ENCODE data around the gene LZTR1.
"Not testable (repeated sequence)": the region's sequence is repeated elsewhere in the genome, so short reads cannot be mapped to it uniquely, and the experiment has no call there.

The LZTR1 gene

GRCh38 chr22:21042978-21043859 is 61.1 kb downstream of the LZTR1 start:
- no peak for DNase-seq

- DNase-seq, result no peak
These were observed 61.9 kb downstream of the LZTR1 start for GRCh38 chr22:21043860-21044535.

DNA sequence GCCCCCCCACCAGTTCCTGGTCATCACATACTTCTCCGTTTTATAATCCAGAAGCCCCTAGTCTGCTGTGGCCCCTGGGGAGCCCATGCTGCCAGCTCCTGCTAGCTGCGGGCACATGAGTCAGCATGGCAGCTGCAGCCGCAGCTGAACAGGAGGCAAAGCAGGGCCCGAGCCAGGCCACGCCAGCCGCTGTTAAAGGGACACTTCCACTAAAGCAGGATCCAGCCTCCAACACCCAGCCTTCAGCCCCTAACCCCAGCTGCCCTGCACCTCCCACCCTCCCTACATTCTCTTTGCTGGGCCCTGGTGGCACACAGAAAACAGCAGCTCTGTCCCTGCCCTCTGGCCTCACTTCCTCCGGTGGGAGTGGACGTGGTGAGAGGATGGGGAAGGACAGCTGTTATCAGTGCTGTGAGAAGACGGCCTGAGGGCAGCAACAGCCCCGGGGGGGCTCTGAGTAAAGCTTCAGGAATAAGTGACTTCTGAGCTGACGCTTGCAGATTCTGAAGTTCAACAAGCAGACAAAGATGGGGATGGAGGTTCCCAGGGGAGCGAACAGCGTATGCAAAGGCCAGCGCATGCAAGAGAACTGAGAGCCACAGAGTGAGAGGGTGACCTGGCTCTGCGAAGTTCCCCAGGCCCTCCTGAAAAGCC is 63.0 kb downstream of the LZTR1 start:
- peak; percentile 35 for DNase-seq

DNA sequence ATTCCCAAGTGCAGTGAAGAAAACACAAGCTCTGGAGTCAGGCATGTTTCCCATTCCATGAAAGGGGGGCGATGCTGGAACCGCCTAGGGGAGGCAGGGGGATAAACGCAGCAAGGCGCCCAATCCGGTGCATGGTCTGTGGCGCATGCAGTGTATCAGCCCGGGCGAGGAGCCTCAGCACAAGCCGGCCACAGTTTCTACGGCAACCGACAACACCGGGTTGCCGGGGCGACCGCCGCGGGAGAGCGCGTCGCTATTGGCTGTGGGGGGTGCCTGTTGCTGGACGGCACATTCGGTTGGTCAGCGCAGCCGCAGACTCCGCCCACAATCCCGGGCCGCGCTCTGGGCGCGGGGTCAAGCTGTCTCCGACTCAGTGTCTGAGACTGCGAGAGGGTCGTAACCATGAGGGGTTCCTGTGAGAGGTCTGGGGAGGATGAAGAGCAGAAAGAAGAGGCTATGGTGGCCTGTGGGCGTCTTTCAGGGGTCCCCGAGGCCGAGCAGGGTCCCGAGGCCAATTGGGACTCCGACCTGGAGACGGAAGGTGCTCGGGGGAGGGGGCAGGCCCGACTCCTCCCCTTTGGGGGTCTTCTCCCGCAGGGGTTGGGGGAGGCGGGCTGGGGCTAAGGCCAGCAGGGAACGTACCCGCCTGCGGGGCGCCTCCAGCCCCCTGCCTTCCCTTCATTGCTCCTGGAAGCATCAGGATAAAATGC is 63.6 kb downstream of the LZTR1 start, which contains the start of gene LRRC74B:
Gene LRRC74B (plus strand): TSS at position 362 of the 710 bp plus-strand sequence. CDS start 41 bp downstream, at position 403.
- DNase-seq, result peak; percentile 58

DNA sequence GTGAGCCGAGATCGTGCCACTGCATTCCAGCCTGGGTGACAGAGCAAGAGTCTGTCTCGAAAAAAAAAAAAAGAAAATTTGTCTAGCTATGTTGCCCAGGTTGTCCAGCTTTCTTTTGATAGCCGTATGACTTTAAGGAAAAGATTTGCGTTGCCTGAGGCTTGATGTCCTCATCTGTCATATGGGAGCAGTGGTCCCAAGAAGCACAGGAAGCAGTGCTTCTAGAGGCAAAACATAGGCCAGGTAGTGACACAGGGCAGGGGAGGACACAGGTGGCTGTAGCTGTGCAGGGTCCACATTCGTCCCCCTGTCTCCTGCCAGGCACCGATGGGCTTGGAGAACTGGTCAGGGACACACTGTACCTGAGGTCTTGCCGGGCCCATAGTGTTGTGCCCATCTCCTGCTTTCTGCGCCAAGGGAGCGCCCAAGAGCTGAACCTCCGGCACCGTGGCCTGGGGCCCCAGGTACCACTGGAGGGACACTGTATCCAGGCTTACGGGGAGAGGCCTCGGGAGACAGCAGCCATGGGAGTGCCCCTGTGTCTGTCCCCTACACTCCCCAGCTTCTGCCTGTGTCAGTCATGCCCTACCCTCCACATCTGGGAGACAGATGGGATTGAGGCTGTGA is 65.1 kb downstream of the LZTR1 start:
- no peak for DNase-seq

GRCh38 chr22:21047730-21048129 is 65.6 kb downstream of the LZTR1 start:
- no peak for DNase-seq

- DNase-seq, result not testable (repeated sequence)
These were observed 66.4 kb downstream of the LZTR1 start for GRCh38 chr22:21048448-21048847.
